Measurements from ENCODE around the gene MR1. TPM values are rescaled to one million over a fixed set of nuclear protein-coding genes. Genes with fewer than 3 reads are reported as not detected.

MR1 gene
- total and polyA plus RNA-seq, 2 donors (not counting 1 experiment from before 2014, with no cell fraction given) = 41.6 to 42.1 TPM

- H3K79me2 ChIP-seq (ENCODE audit: control insufficient read depth, insufficient read depth, low read length) = no peaks in the 10 kb centered on the region
- no peaks in the 10 kb centered on the region for H3K27me3 ChIP-seq (ENCODE audit: control insufficient read depth, insufficient read depth, low read length)
- H3K27ac ChIP-seq (ENCODE audit: insufficient read depth, low read length) = no peak overlapping the region
- H3K4me3 ChIP-seq (replicated peaks in 1 of 4; ENCODE audit: control extremely low read depth in 1 of 4, insufficient read depth in 1 of 4, low read depth in 3 of 4, low read length in 4 of 4) = no peak overlapping the region
- no peak overlapping the region for H3K9ac ChIP-seq (ENCODE audit: insufficient read depth, low read length)
- H3K4me1 ChIP-seq (ENCODE audit: control insufficient read depth, extremely low read depth, insufficient read depth, low read length) = peaks cover 4% of the 10 kb centered on the region
- TF ChIP-seq EZH2 (IDR thresholded peaks at IDR 0.05; ENCODE audit: low read length, missing control alignments) (no peak), CTCF (conservative IDR thresholded peaks at IDR 0.05 in 1 of 2, IDR thresholded peaks at IDR 0.05 in 1 of 2; ENCODE audit: low read depth in 1 of 2, low read length in 2 of 2) (no peak)
- H3K36me3 ChIP-seq (ENCODE audit: control insufficient read depth, insufficient read depth, low read length) = no peaks in the 10 kb centered on the region
- H4K20me1 ChIP-seq (ENCODE audit: control insufficient read depth, extremely low read depth, insufficient read depth, low read length) = no peaks in the 10 kb centered on the region
- no peak overlapping the region for H2AFZ ChIP-seq (ENCODE audit: low read length)
- H3K4me2 ChIP-seq (ENCODE audit: extremely low read depth, insufficient read depth, low read length) = no peak overlapping the region
- no peak for DNase-seq (ENCODE audit: low read depth in 2 of 2)
- no peaks in the 10 kb centered on the region for H3K9me3 ChIP-seq (ENCODE audit: control insufficient read depth, insufficient read depth, low read depth, low read length)
Measured at GRCh38 chr1:181075766-181076350, 42.1 kb downstream of the MR1 start.

- H3K9ac ChIP-seq (ENCODE audit: insufficient read depth, low read length) = no peak overlapping the region
- DNase-seq (ENCODE audit: low read depth in 2 of 2) = no peak
- no peak overlapping the region for H2AFZ ChIP-seq (ENCODE audit: low read length)
- peaks cover 4% of the 10 kb centered on the region for H3K4me1 ChIP-seq (ENCODE audit: control insufficient read depth, extremely low read depth, insufficient read depth, low read length)
- H3K9me3 ChIP-seq (ENCODE audit: control insufficient read depth, insufficient read depth, low read depth, low read length) = no peaks in the 10 kb centered on the region
- no peaks in the 10 kb centered on the region for H3K27me3 ChIP-seq (ENCODE audit: control insufficient read depth, insufficient read depth, low read length)
- TF ChIP-seq CTCF (conservative IDR thresholded peaks at IDR 0.05 in 1 of 2, IDR thresholded peaks at IDR 0.05 in 1 of 2; ENCODE audit: low read depth in 1 of 2, low read length in 2 of 2) (no peak), EZH2 (IDR thresholded peaks at IDR 0.05; ENCODE audit: low read length, missing control alignments) (no peak)
- H3K4me2 ChIP-seq (ENCODE audit: extremely low read depth, insufficient read depth, low read length) = no peak overlapping the region
- no peak overlapping the region for H3K4me3 ChIP-seq (replicated peaks in 1 of 4; ENCODE audit: control extremely low read depth in 1 of 4, insufficient read depth in 1 of 4, low read depth in 3 of 4, low read length in 4 of 4)
- H4K20me1 ChIP-seq (ENCODE audit: control insufficient read depth, extremely low read depth, insufficient read depth, low read length) = no peaks in the 10 kb centered on the region
- H3K36me3 ChIP-seq (ENCODE audit: control insufficient read depth, insufficient read depth, low read length) = no peaks in the 10 kb centered on the region
- no peaks in the 10 kb centered on the region for H3K79me2 ChIP-seq (ENCODE audit: control insufficient read depth, insufficient read depth, low read length)
- no peak overlapping the region for H3K27ac ChIP-seq (ENCODE audit: insufficient read depth, low read length)
Measured at GRCh38 chr1:181076852-181077251, 43.1 kb downstream of the MR1 start.

- Histone ChIP-seq H3K9ac (ENCODE audit: insufficient read depth, low read length) (no peak overlapping the region), H3K79me2 (ENCODE audit: control insufficient read depth, insufficient read depth, low read length) (no peaks in the 10 kb centered on the region), H2AFZ (ENCODE audit: low read length) (peak overlapping the region; percentile 46), H3K4me2 (ENCODE audit: extremely low read depth, insufficient read depth, low read length) (peak overlapping the region; percentile 60), H3K36me3 (ENCODE audit: control insufficient read depth, insufficient read depth, low read length) (no peaks in the 10 kb centered on the region), H3K4me1 (ENCODE audit: control insufficient read depth, extremely low read depth, insufficient read depth, low read length) (peaks cover 4% of the 10 kb centered on the region), H3K9me3 (ENCODE audit: control insufficient read depth, insufficient read depth, low read depth, low read length) (no peaks in the 10 kb centered on the region), H4K20me1 (ENCODE audit: control insufficient read depth, extremely low read depth, insufficient read depth, low read length) (no peaks in the 10 kb centered on the region), H3K27me3 (ENCODE audit: control insufficient read depth, insufficient read depth, low read length) (no peaks in the 10 kb centered on the region), H3K4me3 (replicated peaks in 1 of 4; ENCODE audit: control extremely low read depth in 1 of 4, insufficient read depth in 1 of 4, low read depth in 3 of 4, low read length in 4 of 4) (no peak overlapping the region), H3K27ac (ENCODE audit: insufficient read depth, low read length) (peak overlapping the region; percentile 84)
- TF ChIP-seq EZH2 (IDR thresholded peaks at IDR 0.05; ENCODE audit: low read length, missing control alignments) (no peak), CTCF (conservative IDR thresholded peaks at IDR 0.05 in 1 of 2, IDR thresholded peaks at IDR 0.05 in 1 of 2; ENCODE audit: low read depth in 1 of 2, low read length in 2 of 2) (no peak)
- DNase-seq (ENCODE audit: low read depth in 2 of 2) = peak; percentile 36 to 78
Measured at GRCh38 chr1:181077576-181078242, 43.9 kb downstream of the MR1 start.
